ENCODE measurements around the gene KPNB1. TPM values are rescaled to one million over a fixed set of nuclear protein-coding genes. Genes with fewer than 3 reads are reported as not detected.

Gene KPNB1
- total RNA-seq, 4 donors from 2014 or later, result 179 to 236 (median 205) TPM

DNA sequence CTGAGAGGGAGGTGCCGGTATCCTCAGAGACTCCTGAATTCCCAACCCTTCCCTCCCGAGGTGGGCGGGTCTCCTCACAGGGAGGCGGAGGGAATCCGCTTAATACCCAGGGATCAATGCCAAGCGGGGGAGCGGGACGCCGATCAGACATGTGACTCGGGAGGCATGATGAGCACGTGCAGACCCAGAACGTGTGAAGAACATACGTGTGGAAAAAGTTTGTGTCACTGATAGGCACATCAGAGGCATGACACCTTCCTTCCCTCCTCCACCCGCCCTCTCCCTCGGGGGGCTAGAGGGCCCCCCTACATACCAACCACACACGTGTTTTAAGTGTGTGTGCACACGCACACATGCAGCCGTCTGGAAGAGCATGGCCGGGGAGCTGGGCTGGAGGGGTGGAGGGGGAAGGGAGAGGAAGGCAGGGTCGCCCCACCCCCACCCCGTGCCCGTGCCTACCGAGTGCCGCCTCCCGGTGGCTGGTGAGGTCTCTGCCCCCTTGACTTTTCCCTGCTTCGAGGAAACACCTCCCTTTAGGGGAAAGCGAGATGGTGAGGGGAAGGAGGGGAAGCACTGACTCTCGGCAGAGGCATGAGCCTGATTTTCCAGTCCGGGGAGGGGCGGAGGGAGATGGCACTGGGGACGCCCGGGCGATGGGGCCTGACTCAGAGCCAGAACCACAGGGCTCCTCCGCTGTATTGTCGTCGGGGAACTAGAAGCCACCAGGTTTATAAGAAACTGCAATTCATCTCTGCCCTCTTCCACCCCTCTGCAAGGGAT is 71.2 kb downstream of the KPNB1 start:
- intact Hi-C loops (cut with DNase I), result no loop called here
- H3K9me3 ChIP-seq, result no peaks in the 10 kb centered on the region
- no peak overlapping the region for H3K4me3 ChIP-seq
- no peak overlapping the region for H3K27ac ChIP-seq (replicated peaks in 1 of 4)
- no peaks in the 10 kb centered on the region for H3K36me3 ChIP-seq
- peaks cover 9 to 18% (median 15%) of the 10 kb centered on the region in 4 donors for H3K4me1 ChIP-seq
- peaks cover 0 to 91% (median 11%) of the 10 kb centered on the region in 4 donors for H3K27me3 ChIP-seq
- 12% methylated on average over 32 of the region's 36 CpGs for WGBS
- TF ChIP-seq CTCF (IDR thresholded peaks at IDR 0.05) (no peak), POLR2AphosphoS5 (IDR thresholded peaks at IDR 0.05) (no peak), EP300 (IDR thresholded peaks at IDR 0.05) (no peak)
- DNase-seq (ENCODE audit: extremely low spot score), result no peak

GRCh38 chr17:47721725-47722124 is 72.0 kb downstream of the KPNB1 start:
- no peak for DNase-seq (ENCODE audit: extremely low spot score)
- 47% methylated on average over 8 of the region's 8 CpGs for WGBS
- peaks cover 0 to 96% (median 11%) of the 10 kb centered on the region in 4 donors for H3K27me3 ChIP-seq
- peaks cover 9 to 18% (median 15%) of the 10 kb centered on the region in 4 donors for H3K4me1 ChIP-seq
- H3K9me3 ChIP-seq, result no peaks in the 10 kb centered on the region
- H3K27ac ChIP-seq (replicated peaks in 1 of 4), result no peak overlapping the region
- no peak for TF ChIP-seq EP300 (IDR thresholded peaks at IDR 0.05)
- no peak for TF ChIP-seq POLR2A (IDR thresholded peaks at IDR 0.05; ENCODE audit: low read depth)
- no peak for TF ChIP-seq POLR2AphosphoS5 (IDR thresholded peaks at IDR 0.05)
- no peak for TF ChIP-seq CTCF (IDR thresholded peaks at IDR 0.05)
- H3K4me3 ChIP-seq, result no peak overlapping the region
- intact Hi-C loops (cut with DNase I), result no loop called here
- no peaks in the 10 kb centered on the region for H3K36me3 ChIP-seq

- H3K4me3 ChIP-seq, result no peak overlapping the region
- H3K36me3 ChIP-seq, result no peaks in the 10 kb centered on the region
- H3K9me3 ChIP-seq, result no peaks in the 10 kb centered on the region
- 85% methylated on average over 2 of the region's 2 CpGs for WGBS
- DNase-seq (ENCODE audit: extremely low spot score), result no peak
- peaks cover 9 to 18% (median 15%) of the 10 kb centered on the region in 4 donors for H3K4me1 ChIP-seq
- intact Hi-C loops (cut with DNase I), result no loop called here
- TF ChIP-seq POLR2A (IDR thresholded peaks at IDR 0.05; ENCODE audit: low read depth), result no peak
- no peak for TF ChIP-seq EP300 (IDR thresholded peaks at IDR 0.05)
- no peak for TF ChIP-seq CTCF (IDR thresholded peaks at IDR 0.05)
- no peak for TF ChIP-seq POLR2AphosphoS5 (IDR thresholded peaks at IDR 0.05)
- peaks cover 0 to 91% (median 11%) of the 10 kb centered on the region in 4 donors for H3K27me3 ChIP-seq
- H3K27ac ChIP-seq (replicated peaks in 1 of 4), result no peak overlapping the region
Observed at GRCh38 chr17:47724705-47725104, 75.0 kb downstream of the KPNB1 start.

DNA sequence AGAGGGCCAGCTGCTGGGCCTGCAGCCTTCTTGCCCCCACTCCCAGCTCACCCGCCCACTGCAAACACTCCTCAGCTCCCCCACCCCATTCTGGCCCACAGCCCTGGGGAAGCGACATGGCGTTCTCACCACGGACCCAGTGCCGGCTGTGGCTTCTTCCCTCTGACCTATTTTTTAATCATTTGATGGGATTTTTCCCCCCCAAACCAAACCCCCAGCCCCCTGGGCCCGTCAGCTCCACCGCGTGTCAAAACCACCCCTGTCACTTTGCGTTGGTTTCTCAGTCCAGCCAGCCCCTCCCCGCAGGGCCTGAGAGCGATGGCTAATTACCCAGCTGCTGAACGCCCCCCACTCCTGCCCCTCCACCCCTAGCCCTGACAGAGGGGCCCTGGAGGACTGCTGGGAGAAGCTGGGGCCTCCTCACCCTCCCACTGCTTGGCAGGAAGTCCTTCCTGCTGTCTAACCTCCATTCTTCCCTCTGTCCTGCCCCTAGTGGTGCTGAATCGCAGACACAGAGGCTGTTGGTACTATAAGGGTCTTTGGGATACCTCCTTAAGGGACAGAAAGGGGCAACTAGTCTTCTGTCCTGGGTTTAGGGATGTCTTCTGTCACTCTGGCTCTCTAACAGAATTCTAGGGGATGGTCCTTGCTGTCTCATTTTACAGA is 75.9 kb downstream of the KPNB1 start:
- no peaks in the 10 kb centered on the region for H3K36me3 ChIP-seq
- peaks cover 0 to 90% (median 9%) of the 10 kb centered on the region in 4 donors for H3K27me3 ChIP-seq
- peaks cover 9 to 16% (median 13%) of the 10 kb centered on the region in 4 donors for H3K4me1 ChIP-seq
- H3K4me3 ChIP-seq, result no peak overlapping the region
- DNase-seq (ENCODE audit: extremely low spot score), result no peak
- no peak overlapping the region for H3K27ac ChIP-seq (replicated peaks in 1 of 4)
- H3K9me3 ChIP-seq, result no peaks in the 10 kb centered on the region
- 69% methylated on average over 13 of the region's 13 CpGs for WGBS
- no peak for TF ChIP-seq EP300 (IDR thresholded peaks at IDR 0.05)
- no peak for TF ChIP-seq POLR2A (IDR thresholded peaks at IDR 0.05; ENCODE audit: low read depth)
- no peak for TF ChIP-seq POLR2AphosphoS5 (IDR thresholded peaks at IDR 0.05)
- no peak for TF ChIP-seq CTCF (IDR thresholded peaks at IDR 0.05)
- intact Hi-C loops (cut with DNase I), result no loop called here
